OCI-LY7 (cell line): Measurements from ENCODE around the gene SIRPG. TPM values are rescaled to one million over a fixed set of nuclear protein-coding genes. Genes with fewer than 3 reads are reported as not detected.

Source experiments
- BruUV-seq: library from RNA; stranded (reverse); fragments of 400-500 nt; replicated peaks from 2 replicates; lab custom pipeline; 2021; lab: Mats Ljungman, UMichigan
- CTCF ChIA-PET: fragments of 300-600 bp; sonication (Branson Sonifier 250); formaldehyde crosslinking; loops from one replicate; lab custom pipeline; 2022; ENCODE audit warnings: antibody characterized with exemption; ENCODE audit not compliant: unreplicated experiment; lab: Charles Lee
- POLR2A ChIA-PET: fragments of 300-600 bp; sonication (Branson Sonifier 250); formaldehyde crosslinking; loops from one replicate; lab custom pipeline; 2022; ENCODE audit warnings: antibody characterized with exemption; lab: Charles Lee
- DNase-seq: peaks from one replicate; pipeline ENCODE4 v3.0.0-alpha.2; 2015; ENCODE audit warnings: low spot score
- H2AFZ ChIP-seq: fragments of 200-600 bp; sonication (generic), shearing (Covaris generic); 2 replicates; pipeline ENCODE4 v1.6.1; 2014; ENCODE audit warnings: mild to moderate bottlenecking, antibody characterized with exemption, low read length, moderate library complexity
- H3K27ac ChIP-seq: fragments of 200-600 bp; sonication (generic); 2 replicates; pipeline ENCODE4 v1.5.1; 2014; ENCODE audit warnings: mixed run types, low read depth, mild to moderate bottlenecking, moderate library complexity, low read length, inconsistent platforms; ENCODE audit not compliant: poor library complexity, severe bottlenecking
- H3K36me3 ChIP-seq: fragments of 200-600 bp; sonication (generic); 2 replicates; pipeline ENCODE4 v1.6.1; 2014; ENCODE audit warnings: mild to moderate bottlenecking, antibody characterized with exemption, low read length, moderate library complexity, mixed read lengths; ENCODE audit not compliant: insufficient read depth
- H3K4me1 ChIP-seq: fragments of 200-600 bp; sonication (generic); 2 replicates; pipeline ENCODE4 v1.5.1; 2014; ENCODE audit warnings: mild to moderate bottlenecking, low read length; ENCODE audit not compliant: insufficient read depth, poor library complexity, severe bottlenecking
- H3K4me2 ChIP-seq: fragments of 200-600 bp; sonication (generic); 2 replicates; pipeline ENCODE4 v1.6.1; 2014; ENCODE audit warnings: mild to moderate bottlenecking, low read length
- H3K4me3 ChIP-seq: fragments of 200-600 bp; sonication (generic); 2 replicates; pipeline ENCODE4 v1.5.1; 2014; ENCODE audit warnings: mild to moderate bottlenecking, low read depth, low read length; ENCODE audit not compliant: poor library complexity, severe bottlenecking
- H3K79me2 ChIP-seq: fragments of 200-600 bp; sonication (generic); 2 replicates; pipeline ENCODE4 v1.6.1; 2016; ENCODE audit warnings: low read depth, mild to moderate bottlenecking, low read length, moderate library complexity, mixed read lengths; ENCODE audit not compliant: insufficient read depth
- H3K9me2 ChIP-seq: fragments of 200-600 bp; sonication (generic); 2 replicates; pipeline ENCODE4 v1.6.1; 2016; ENCODE audit warnings: mild to moderate bottlenecking, low read length, mixed read lengths; ENCODE audit not compliant: insufficient read depth
- H3K9me3 ChIP-seq: fragments of 200-600 bp; sonication (generic); 2 replicates; pipeline ENCODE4 v1.6.1; 2014; ENCODE audit warnings: mild to moderate bottlenecking, mixed run types, low read length, mixed read lengths
- H4K20me1 ChIP-seq: fragments of 200-600 bp; sonication (generic); 2 replicates; pipeline ENCODE4 v1.6.1; 2014; ENCODE audit warnings: mild to moderate bottlenecking, antibody characterized with exemption, low read length, moderate library complexity, mixed read lengths; ENCODE audit not compliant: insufficient read depth
- EZH2phosphoT487 ChIP-seq: fragments of 200-600 bp; sonication (generic); IDR thresholded peaks from 2 replicates; pipeline ENCODE4 v1.6.1; 2018; ENCODE audit warnings: low read depth, borderline replicate concordance, mild to moderate bottlenecking, mixed run types, antibody characterized with exemption, low read length, moderate library complexity, mixed read lengths
- intact Hi-C: fragments of 100-400 bp; cut with micrococcal nuclease; formaldehyde crosslinking; loops from one replicate; pipeline ENCODE4 v1.10.0; 2022; ENCODE audit not compliant: unreplicated experiment
- total RNA-seq, 2 experiments: library from RNA; depleted of rRNA in 1 of 2; stranded (reverse); fragments of >200 nt in 1 of 2; shearing (Covaris generic) in 1 of 2; gene quantifications; 2 replicates each; pipeline ENCODE4 v1.2.3, GENCODE V29; 2014 to 2022
- TF ChIP-seq, protein P1 (sequence below): fragments of 200-600 bp; sonication (generic); conservative IDR thresholded peaks from 2 replicates; pipeline ENCODE4 v1.5.1; 2014; ENCODE audit warnings: mild to moderate bottlenecking, antibody characterized with exemption, low read length, moderate library complexity, mixed read lengths

The SIRPG gene
- total RNA-seq, 2 experiments from 2014 or later = not detected

DNA sequence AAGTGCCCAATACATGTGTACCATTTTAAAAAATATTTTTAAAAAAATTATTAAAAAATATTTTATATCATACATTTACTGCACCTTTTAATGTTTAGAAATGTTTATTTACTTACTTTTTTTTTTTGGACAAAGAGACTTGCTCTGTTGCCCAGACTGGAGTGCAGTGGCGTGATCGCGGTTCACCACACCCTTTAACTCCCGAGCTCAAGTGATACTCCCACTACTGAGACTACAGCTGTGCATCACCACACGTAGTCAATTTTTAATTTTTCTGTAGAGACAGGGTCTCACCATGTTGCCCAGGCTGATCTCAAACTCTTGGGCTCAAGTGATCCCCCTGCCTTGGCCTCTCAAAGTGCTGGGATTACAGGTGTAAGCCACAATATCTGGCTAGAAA, 9.2 kb upstream of the SIRPG start:
- Histone ChIP-seq H3K27ac (no peak overlapping the region), H3K79me2 (no peaks in the 10 kb centered on the region), H2AFZ (no peak overlapping the region), H3K9me3 (no peaks in the 10 kb centered on the region), H3K9me2 (no peaks in the 10 kb centered on the region), H3K4me3 (no peak overlapping the region), H3K4me1 (no peaks in the 10 kb centered on the region), H3K36me3 (no peaks in the 10 kb centered on the region), H4K20me1 (no peaks in the 10 kb centered on the region), H3K4me2 (no peak overlapping the region)
- intact Hi-C loops = no loop called here
- TF ChIP-seq, protein P1, sequence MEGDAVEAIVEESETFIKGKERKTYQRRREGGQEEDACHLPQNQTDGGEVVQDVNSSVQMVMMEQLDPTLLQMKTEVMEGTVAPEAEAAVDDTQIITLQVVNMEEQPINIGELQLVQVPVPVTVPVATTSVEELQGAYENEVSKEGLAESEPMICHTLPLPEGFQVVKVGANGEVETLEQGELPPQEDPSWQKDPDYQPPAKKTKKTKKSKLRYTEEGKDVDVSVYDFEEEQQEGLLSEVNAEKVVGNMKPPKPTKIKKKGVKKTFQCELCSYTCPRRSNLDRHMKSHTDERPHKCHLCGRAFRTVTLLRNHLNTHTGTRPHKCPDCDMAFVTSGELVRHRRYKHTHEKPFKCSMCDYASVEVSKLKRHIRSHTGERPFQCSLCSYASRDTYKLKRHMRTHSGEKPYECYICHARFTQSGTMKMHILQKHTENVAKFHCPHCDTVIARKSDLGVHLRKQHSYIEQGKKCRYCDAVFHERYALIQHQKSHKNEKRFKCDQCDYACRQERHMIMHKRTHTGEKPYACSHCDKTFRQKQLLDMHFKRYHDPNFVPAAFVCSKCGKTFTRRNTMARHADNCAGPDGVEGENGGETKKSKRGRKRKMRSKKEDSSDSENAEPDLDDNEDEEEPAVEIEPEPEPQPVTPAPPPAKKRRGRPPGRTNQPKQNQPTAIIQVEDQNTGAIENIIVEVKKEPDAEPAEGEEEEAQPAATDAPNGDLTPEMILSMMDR = no peak
- TF ChIP-seq EZH2phosphoT487 = no peak
- CTCF ChIA-PET = no interaction called here
- DNase-seq = no peak
- BruUV-seq = no TSS peak
- POLR2A ChIA-PET = no interaction called here

DNA sequence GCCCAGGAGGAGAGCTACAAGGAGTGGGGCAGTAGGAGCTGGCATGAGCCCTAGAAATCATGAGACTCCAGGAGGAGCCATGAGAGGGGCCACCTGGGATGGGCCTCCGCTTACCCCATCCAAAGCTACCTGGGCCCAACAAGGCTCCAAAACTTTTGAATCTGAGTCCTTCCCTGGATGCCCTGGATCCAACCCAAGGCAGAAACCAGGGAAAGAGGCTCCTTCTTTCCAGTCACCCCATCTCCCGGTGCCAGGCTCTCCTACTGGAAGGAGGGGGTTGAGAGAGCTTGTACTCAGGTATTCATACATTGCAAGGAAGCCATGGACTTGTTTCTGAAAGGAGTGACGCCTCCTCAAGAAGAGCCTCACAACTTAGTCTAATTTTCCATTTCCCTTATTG, 7.8 kb upstream of the SIRPG start:
- no peaks in the 10 kb centered on the region for H3K4me1 ChIP-seq
- DNase-seq = no peak

DNA sequence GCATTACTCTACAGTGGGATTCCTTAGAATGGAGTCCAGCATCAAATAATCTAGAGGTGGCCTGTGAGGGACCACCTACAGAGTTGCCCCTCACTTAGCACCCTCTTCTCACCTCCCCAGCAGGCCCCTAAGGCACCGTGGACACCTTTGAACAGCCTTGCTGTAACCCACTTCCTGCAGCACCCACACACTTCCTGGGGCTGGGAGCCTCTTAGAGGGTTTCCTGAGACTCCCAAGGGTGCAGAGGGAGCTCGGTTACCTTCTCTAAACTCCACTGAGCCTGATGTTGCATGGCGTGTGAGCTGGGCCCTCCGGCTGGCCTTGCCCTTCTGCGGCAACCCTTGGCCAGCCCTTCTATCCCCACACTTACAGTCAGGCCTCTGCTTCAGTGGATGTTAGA, 7.3 kb upstream of the SIRPG start:
- Histone ChIP-seq H3K36me3 (no peaks in the 10 kb centered on the region), H3K79me2 (no peaks in the 10 kb centered on the region), H4K20me1 (no peaks in the 10 kb centered on the region), H3K4me2 (no peak overlapping the region), H3K9me2 (no peaks in the 10 kb centered on the region), H3K4me3 (no peak overlapping the region), H3K9me3 (no peaks in the 10 kb centered on the region), H3K4me1 (no peaks in the 10 kb centered on the region), H2AFZ (no peak overlapping the region), H3K27ac (no peak overlapping the region)
- ChIA-PET POLR2A (no interaction called here), CTCF (no interaction called here)
- BruUV-seq = no TSS peak
- no peak for DNase-seq
- TF ChIP-seq, protein P1 = no peak
- TF ChIP-seq EZH2phosphoT487 = no peak
- intact Hi-C loops = no loop called here

More for the DNA sequence above, 7.8 kb upstream of the SIRPG start:
- H3K36me3 ChIP-seq = no peaks in the 10 kb centered on the region
- no peaks in the 10 kb centered on the region for H4K20me1 ChIP-seq
- H3K4me2 ChIP-seq = no peak overlapping the region
- POLR2A ChIA-PET = no interaction called here
- H3K9me3 ChIP-seq = no peaks in the 10 kb centered on the region
- H3K4me3 ChIP-seq = no peak overlapping the region
- intact Hi-C loops = no loop called here
- no peak overlapping the region for H3K27ac ChIP-seq
- H2AFZ ChIP-seq = no peak overlapping the region
- no TSS peak for BruUV-seq
- H3K9me2 ChIP-seq = no peaks in the 10 kb centered on the region
- CTCF ChIA-PET = no interaction called here
- TF ChIP-seq, protein P1 = no peak
- TF ChIP-seq EZH2phosphoT487 = no peak
- no peaks in the 10 kb centered on the region for H3K79me2 ChIP-seq
